ENCODE results near the gene OR51L1. TPM values are rescaled to one million over a fixed set of nuclear protein-coding genes. Genes with fewer than 3 reads are reported as not detected.

OR51L1 gene
- total and polyA plus RNA-seq, 2 of the 8 experiments (the other 6 are each of a cell fraction or from before 2014, with no cell fraction given) = not detected

DNA sequence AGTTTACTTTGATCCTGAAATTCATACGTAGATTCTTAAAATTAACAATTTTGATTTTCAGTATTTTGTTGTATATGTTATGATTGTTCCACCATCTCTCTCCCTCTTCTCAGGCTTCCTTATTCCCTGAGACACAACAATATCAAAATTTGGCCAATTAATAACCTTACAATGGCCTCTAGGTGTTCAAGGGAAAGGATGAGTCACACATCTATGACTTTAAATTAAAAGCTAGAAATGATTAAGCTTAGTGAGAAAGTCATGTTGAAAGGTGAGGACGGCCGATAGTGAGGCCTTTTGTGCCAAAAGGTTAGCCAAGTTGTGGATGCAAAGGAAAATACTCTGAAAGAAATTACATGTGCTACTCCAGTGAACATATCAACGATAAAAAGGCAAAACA is 46.2 kb downstream of the OR51L1 start (continued):
- no peak for TF ChIP-seq RXRA (IDR thresholded peaks at IDR 0.05; ENCODE audit: insufficient read depth, low read depth, low read length)
- no peak for TF ChIP-seq KDM1A (IDR thresholded peaks at IDR 0.05; ENCODE audit: borderline replicate concordance, low read length)
